Measurements from ENCODE around the gene RASSF9. TPM values are rescaled to one million over a fixed set of nuclear protein-coding genes. Genes with fewer than 3 reads are reported as not detected.

The RASSF9 gene
- total RNA-seq, 4 donors from 2014 or later = 1.2 to 3.6 (median 2.1) TPM

GRCh38 chr12:85775091-85775490 lies 61.1 kb downstream of the RASSF9 start:
- H3K27ac ChIP-seq (replicated peaks in 1 of 4) = no peak overlapping the region
- no peaks in the 10 kb centered on the region for H3K4me1 ChIP-seq
- TF ChIP-seq POLR2A (IDR thresholded peaks at IDR 0.05; ENCODE audit: low read depth) (no peak), CTCF (IDR thresholded peaks at IDR 0.05) (no peak), POLR2AphosphoS5 (IDR thresholded peaks at IDR 0.05) (no peak), EP300 (IDR thresholded peaks at IDR 0.05) (no peak)
- DNase-seq (ENCODE audit: extremely low spot score) = no peak
- no peak overlapping the region for H3K4me3 ChIP-seq
- H3K27me3 ChIP-seq = no peaks in the 10 kb centered on the region
- no peaks in the 10 kb centered on the region for H3K9me3 ChIP-seq
- H3K36me3 ChIP-seq = no peaks in the 10 kb centered on the region
- intact Hi-C loops (cut with DNase I) = no loop called here

GRCh38 chr12:85765453-85765869 lies 70.7 kb downstream of the RASSF9 start:
- H3K4me3 ChIP-seq = no peak overlapping the region
- H3K27ac ChIP-seq (replicated peaks in 1 of 4) = no peak overlapping the region
- no peaks in the 10 kb centered on the region for H3K27me3 ChIP-seq
- TF ChIP-seq POLR2AphosphoS5 (IDR thresholded peaks at IDR 0.05) (no peak), CTCF (IDR thresholded peaks at IDR 0.05) (no peak), POLR2A (IDR thresholded peaks at IDR 0.05; ENCODE audit: low read depth) (no peak), EP300 (IDR thresholded peaks at IDR 0.05) (no peak)
- 88% methylated on average over 2 of the region's 2 CpGs for WGBS
- no peak for DNase-seq (ENCODE audit: extremely low spot score)
- no peaks in the 10 kb centered on the region for H3K9me3 ChIP-seq
- no peaks in the 10 kb centered on the region for H3K4me1 ChIP-seq
- no peaks in the 10 kb centered on the region for H3K36me3 ChIP-seq
- intact Hi-C loops (cut with DNase I) = no loop called here

- WGBS = 96% methylated on average over 3 of the region's 3 CpGs
- no peaks in the 10 kb centered on the region for H3K36me3 ChIP-seq
- no peak for TF ChIP-seq EP300 (IDR thresholded peaks at IDR 0.05)
- no peak for TF ChIP-seq CTCF (IDR thresholded peaks at IDR 0.05)
- TF ChIP-seq POLR2A (IDR thresholded peaks at IDR 0.05; ENCODE audit: low read depth) = no peak
- no peak for TF ChIP-seq POLR2AphosphoS5 (IDR thresholded peaks at IDR 0.05)
- H3K9me3 ChIP-seq = peaks cover 0 to 14% (median 5%) of the 10 kb centered on the region in 4 donors
- no peaks in the 10 kb centered on the region for H3K4me1 ChIP-seq
- H3K27ac ChIP-seq (replicated peaks in 1 of 4) = no peak overlapping the region
- intact Hi-C loops (cut with DNase I) = no loop called here
- H3K4me3 ChIP-seq = no peak overlapping the region
- DNase-seq (ENCODE audit: extremely low spot score) = no peak
- no peaks in the 10 kb centered on the region for H3K27me3 ChIP-seq
These were observed 76.6 kb downstream of the RASSF9 start for GRCh38 chr12:85759623-85760022.

GRCh38 chr12:85759091-85759490 lies 77.1 kb downstream of the RASSF9 start:
- Histone ChIP-seq H3K4me1 (no peaks in the 10 kb centered on the region), H3K27me3 (no peaks in the 10 kb centered on the region), H3K27ac (replicated peaks in 1 of 4) (no peak overlapping the region), H3K4me3 (no peak overlapping the region), H3K9me3 (peaks cover 0 to 19% (median 5%) of the 10 kb centered on the region in 4 donors), H3K36me3 (no peaks in the 10 kb centered on the region)
- no peak for DNase-seq (ENCODE audit: extremely low spot score)
- WGBS = 88% methylated on average over 3 of the region's 3 CpGs
- intact Hi-C loops (cut with DNase I) = no loop called here
- TF ChIP-seq CTCF (IDR thresholded peaks at IDR 0.05) = no peak
- no peak for TF ChIP-seq EP300 (IDR thresholded peaks at IDR 0.05)
- no peak for TF ChIP-seq POLR2A (IDR thresholded peaks at IDR 0.05; ENCODE audit: low read depth)
- TF ChIP-seq POLR2AphosphoS5 (IDR thresholded peaks at IDR 0.05) = no peak

- TF ChIP-seq CTCF (IDR thresholded peaks at IDR 0.05) (no peak), POLR2AphosphoS5 (IDR thresholded peaks at IDR 0.05) (no peak), POLR2A (IDR thresholded peaks at IDR 0.05; ENCODE audit: low read depth) (no peak), EP300 (IDR thresholded peaks at IDR 0.05) (no peak)
- H3K4me1 ChIP-seq = no peaks in the 10 kb centered on the region
- H3K4me3 ChIP-seq = no peak overlapping the region
- no peak overlapping the region for H3K27ac ChIP-seq (replicated peaks in 1 of 4)
- peaks cover 0 to 19% (median 5%) of the 10 kb centered on the region in 4 donors for H3K9me3 ChIP-seq
- intact Hi-C loops (cut with DNase I) = no loop called here
- no peak for DNase-seq (ENCODE audit: extremely low spot score)
- no peaks in the 10 kb centered on the region for H3K36me3 ChIP-seq
- no peaks in the 10 kb centered on the region for H3K27me3 ChIP-seq
These were observed 80.4 kb downstream of the RASSF9 start for GRCh38 chr12:85755760-85756159.

All from esophagus muscularis mucosa (tissue), 4 donors.